ENCODE results near the gene SOX4. TPM values are rescaled to one million over a fixed set of nuclear protein-coding genes. Genes with fewer than 3 reads are reported as not detected.

Gene SOX4
- total and polyA plus RNA-seq, 5 experiments from 2014 or later, result 1.0 to 2.0 (median 1.4) TPM

DNA sequence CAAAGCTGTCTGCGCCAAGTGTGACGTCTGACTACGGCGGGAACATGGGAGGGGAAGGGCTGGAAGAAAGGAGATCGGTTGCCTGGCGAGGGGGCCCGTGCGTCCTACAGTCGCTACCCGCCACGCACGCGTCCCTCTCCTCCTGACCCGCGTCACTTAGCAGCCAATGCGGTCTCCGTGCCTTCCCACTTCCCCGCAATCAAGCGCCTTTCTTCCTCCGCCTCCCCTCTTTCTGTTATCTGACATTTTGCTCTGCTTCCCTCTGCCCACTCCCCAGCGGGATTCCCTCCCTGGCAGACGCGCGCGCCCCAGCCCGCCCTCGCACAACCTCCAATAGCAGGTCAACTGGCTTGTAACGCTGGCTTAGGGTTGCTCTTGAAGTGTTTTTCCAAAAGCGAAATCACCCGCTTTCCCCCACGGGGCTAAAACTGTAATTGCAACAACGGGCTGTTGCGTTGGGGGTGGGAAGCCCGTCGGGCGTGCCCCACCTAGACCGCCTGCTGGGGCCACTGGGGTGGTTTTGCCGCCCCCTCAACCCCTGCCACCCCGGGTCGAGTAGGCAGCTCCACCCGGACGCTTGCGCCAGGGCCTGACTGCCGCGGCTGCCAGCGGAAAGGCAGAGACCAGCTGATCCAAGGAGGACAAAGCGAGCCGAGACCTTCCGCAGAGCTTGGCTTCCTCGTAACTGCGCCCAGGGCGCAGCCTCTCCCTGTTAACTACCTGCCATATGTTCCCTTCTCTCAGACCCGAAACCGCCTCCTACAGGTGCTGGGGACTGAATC lies 6.2 kb upstream of the SOX4 start:
- Mint-ChIP-seq H3K4me3 (peak overlapping the region; percentile 89 to 98 (median 95)), H3K9me3 (peaks cover 0 to 6% (median 3%) of the 10 kb centered on the region in 9 donors), H3K4me1 (peaks cover 10 to 15% (median 13%) of the 10 kb centered on the region in 4 donors), H3K36me3 (peaks cover 2 to 4% (median 2%) of the 10 kb centered on the region in 3 donors), H3K27ac (peak overlapping the region in 3 of 10 donors; percentile 25 to 85 (median 67)), H3K27me3 (peaks cover 4 to 18% (median 10%) of the 10 kb centered on the region in 5 donors)
- ATAC-seq (peak; percentile 17 to 43), DNase-seq (peak in 8 of 10 donors; percentile 4 to 37 (median 11))
- POLR2A ChIA-PET, result interaction anchor here (0.5 to 2.5 kb wide), 2 partner anchors 11 to 1023 kb away, joined by 5 to 13 read pairs; no protein-coding TSS in a partner anchor

DNA sequence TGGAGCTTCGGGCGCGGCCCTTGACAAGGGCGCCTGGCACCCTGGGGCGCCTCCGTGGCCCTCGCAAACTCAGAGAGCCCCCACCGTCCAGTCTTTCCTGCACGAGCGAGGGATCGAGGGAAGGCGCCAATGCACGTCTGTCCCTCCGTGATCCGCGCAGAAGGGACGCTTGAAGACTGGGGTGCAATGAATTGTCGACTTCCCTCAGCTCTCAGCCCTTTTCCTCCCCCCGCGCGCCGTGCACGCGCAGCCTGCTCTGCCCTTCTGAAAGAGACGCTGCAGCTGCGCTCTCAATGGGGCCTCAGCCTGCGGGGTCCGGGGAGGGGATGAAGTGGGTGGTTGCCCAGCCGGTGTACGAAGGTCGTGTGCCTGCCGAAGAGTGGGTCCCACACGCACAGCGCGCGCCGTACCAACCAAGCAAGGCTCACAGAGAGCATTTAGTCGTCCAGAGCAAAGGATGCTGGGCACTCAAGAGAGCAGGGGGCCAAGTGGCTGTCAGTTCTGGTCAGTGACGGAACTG lies 5.5 kb upstream of the SOX4 start:
- peaks cover 10 to 15% (median 13%) of the 10 kb centered on the region in 4 donors for H3K4me1 Mint-ChIP-seq
- peak overlapping the region; percentile 19 to 88 (median 64) for H3K27ac Mint-ChIP-seq
- peaks cover 4 to 18% (median 10%) of the 10 kb centered on the region in 5 donors for H3K27me3 Mint-ChIP-seq
- peaks cover 0 to 2% (median 0%) of the 10 kb centered on the region in 9 donors for H3K9me3 Mint-ChIP-seq
- ATAC-seq (peak; percentile 45 to 48), DNase-seq (peak in 8 of 10 donors; percentile 3 to 46 (median 24))
- peak overlapping the region; percentile 89 to 98 (median 95) for H3K4me3 Mint-ChIP-seq
- no peaks in the 10 kb centered on the region for H3K36me3 Mint-ChIP-seq
- POLR2A ChIA-PET, result interaction anchor here (0.5 to 2.5 kb wide), 5 partner anchors 10 to 1032 kb away, joined by 4 to 13 read pairs (median 7); no protein-coding TSS in a partner anchor

DNA sequence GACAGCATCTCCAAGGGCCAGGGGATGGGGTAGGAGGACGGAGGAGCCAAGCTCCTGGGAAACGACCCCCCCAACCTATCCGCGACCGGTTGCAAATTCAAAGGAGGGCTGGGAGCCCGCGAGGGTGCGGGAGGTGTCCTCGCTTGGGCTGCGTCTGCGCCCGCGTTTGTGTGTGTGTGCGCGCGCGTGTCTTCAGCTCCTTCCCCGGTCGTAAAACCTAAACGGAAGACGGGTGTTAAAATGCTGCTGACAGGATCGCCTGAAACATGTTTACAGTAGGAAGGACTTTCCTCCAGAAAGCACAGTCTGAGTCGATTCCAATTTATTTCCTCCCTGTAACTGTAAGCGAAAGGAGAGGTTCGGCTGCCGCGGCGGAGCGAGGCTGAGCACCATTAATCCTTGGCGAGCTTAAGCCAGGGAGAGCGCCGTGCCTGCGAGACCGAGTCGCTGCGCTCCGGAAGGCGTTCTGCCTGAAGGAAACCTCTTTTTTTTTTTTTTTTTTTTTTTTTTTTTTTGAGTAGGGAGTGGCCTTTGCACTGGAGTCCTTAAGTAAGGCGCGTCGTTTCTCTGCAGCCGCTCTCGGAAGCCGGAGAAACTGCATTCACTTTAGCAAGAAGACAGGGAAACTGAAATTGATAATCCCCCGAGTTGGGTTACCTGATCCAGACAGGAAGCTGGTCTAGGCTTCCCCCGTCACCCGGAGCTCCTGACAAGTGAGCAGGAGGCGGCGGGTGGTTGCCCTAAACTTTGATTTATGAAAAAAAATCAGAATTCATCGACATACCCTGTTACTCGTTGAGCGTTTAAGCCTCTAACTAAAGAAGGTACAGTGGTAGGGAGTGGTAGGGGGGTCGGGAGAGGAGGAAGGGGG lies 4.8 kb upstream of the SOX4 start:
- peak overlapping the region in 8 of 10 donors; percentile 48 to 88 (median 68) for H3K27ac Mint-ChIP-seq
- H3K36me3 Mint-ChIP-seq, result no peaks in the 10 kb centered on the region
- ATAC-seq (peak; percentile 36 to 38), DNase-seq (peak in 8 of 10 donors; percentile 7 to 57 (median 18))
- H3K4me3 Mint-ChIP-seq, result peak overlapping the region; percentile 89 to 98 (median 95)
- POLR2A ChIA-PET, result interaction anchor here (0.6 to 2.5 kb wide), 5 partner anchors 10 to 1032 kb away, joined by 4 to 13 read pairs (median 7); no protein-coding TSS in a partner anchor
- peaks cover 10 to 15% (median 13%) of the 10 kb centered on the region in 4 donors for H3K4me1 Mint-ChIP-seq
- peaks cover 4 to 18% (median 10%) of the 10 kb centered on the region in 5 donors for H3K27me3 Mint-ChIP-seq
- H3K9me3 Mint-ChIP-seq, result peaks cover 0 to 2% (median 0%) of the 10 kb centered on the region in 9 donors

DNA sequence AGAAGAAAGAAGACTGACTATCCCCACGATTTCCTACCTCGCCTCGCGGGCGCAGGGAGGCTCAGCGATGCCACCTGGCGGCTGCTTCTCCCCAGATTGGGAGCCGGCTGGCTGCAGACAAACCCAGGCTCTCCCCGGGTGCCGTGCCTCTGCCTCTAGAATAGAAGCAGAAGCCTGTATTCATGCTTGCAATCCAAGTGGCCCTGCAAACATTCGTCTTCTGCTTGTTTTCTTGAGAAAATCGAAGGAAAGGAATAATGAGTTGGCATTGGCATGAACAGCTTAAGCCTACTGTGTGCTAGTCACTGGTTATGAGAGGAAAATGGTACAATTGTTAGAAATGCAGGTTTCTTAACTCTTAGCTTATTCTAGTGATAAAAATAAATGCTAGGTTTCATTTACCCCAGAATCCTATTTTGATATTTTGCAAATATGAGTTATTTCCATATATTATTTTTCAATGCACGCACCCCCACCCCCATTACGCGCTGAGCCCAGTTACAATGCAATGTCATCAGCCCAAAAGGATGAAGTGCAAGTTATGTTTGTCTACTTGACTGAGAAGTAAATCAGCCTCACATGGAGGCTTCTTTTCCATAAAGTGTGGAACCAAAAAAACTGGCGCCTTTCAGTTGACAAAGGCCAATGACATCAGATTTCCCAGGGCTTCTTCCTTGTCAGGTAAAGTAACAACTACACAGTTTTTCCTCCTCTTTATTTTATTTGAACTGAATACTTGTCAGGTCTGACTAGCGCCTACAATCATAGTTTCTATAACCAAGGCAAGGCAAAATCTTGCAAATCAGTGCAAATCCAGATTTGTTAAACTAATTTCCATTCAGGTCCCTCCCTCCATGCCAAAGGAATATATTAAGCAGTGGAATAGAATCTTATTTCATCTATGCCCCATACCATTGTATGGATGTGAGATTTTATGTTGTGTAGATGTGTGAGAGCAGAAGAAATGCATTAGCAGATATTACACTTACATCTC lies 3.9 kb upstream of the SOX4 start:
- H3K4me1 Mint-ChIP-seq, result peaks cover 10 to 17% (median 14%) of the 10 kb centered on the region in 4 donors
- H3K27ac Mint-ChIP-seq, result peak overlapping the region in 4 of 10 donors; percentile 20 to 76 (median 61)
- no peaks in the 10 kb centered on the region for H3K36me3 Mint-ChIP-seq
- ATAC-seq, result peak; percentile 44 to 46
- POLR2A ChIA-PET, result interaction anchor here (0.9 to 2.5 kb wide), 3 partner anchors 9 to 1025 kb away, joined by 6 to 13 read pairs (median 11); no protein-coding TSS in a partner anchor
- H3K4me3 Mint-ChIP-seq, result peak overlapping the region; percentile 89 to 98 (median 95)
- H3K9me3 Mint-ChIP-seq, result peaks cover 0 to under 1% (median 0%) of the 10 kb centered on the region in 9 donors
- DNase-seq, result peak; percentile 59 to 86 (median 72)
- H3K27me3 Mint-ChIP-seq, result peaks cover 4 to 18% (median 9%) of the 10 kb centered on the region in 5 donors

- POLR2A ChIA-PET, result no interaction called here
- ATAC-seq (no peak), DNase-seq (no peak)
- H3K4me3 Mint-ChIP-seq, result peak overlapping the region in 2 of 10 donors; percentile 48 to 98
- peaks cover 10 to 19% (median 15%) of the 10 kb centered on the region in 4 donors for H3K4me1 Mint-ChIP-seq
- H3K9me3 Mint-ChIP-seq, result peaks cover 0 to 2% (median 0%) of the 10 kb centered on the region in 9 donors
- peaks cover 4 to 18% (median 9%) of the 10 kb centered on the region in 5 donors for H3K27me3 Mint-ChIP-seq
- H3K36me3 Mint-ChIP-seq, result no peaks in the 10 kb centered on the region
- no peak overlapping the region for H3K27ac Mint-ChIP-seq
Observed at GRCh38 chr6:21590346-21590745, 3.2 kb upstream of the SOX4 start.

DNA sequence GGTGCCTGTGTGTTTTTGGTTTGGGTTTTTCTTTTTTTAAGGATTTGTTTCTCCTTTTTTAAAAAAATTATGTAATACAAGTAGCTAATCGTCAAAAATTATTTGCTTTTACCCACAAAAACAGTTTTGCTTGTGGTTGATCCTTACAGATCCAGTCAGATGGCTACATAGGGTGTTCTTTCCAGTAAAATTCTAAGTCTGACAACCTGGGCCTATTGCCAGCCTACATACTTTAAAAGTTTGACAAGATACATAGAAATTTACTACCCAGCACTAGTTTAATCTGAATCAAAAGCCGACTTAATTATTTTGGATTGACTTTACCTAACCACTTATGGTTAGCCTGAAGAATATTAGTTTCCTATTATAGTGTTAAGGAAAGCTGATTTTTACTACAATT lies 2.1 kb upstream of the SOX4 start:
- DNase-seq, result no peak
- Mint-ChIP-seq H3K4me3 (no peak overlapping the region), H3K27me3 (peaks cover 4 to 18% (median 9%) of the 10 kb centered on the region in 5 donors), H3K36me3 (no peaks in the 10 kb centered on the region), H3K27ac (no peak overlapping the region), H3K4me1 (peaks cover 13 to 27% (median 25%) of the 10 kb centered on the region in 4 donors), H3K9me3 (peaks cover 0 to 2% (median 0%) of the 10 kb centered on the region in 9 donors)
- POLR2A ChIA-PET, result interaction anchor here (0.6 kb wide), 1 partner anchor 999 kb away, joined by 5 read pairs; no protein-coding TSS in a partner anchor
- no peak for ATAC-seq

DNA sequence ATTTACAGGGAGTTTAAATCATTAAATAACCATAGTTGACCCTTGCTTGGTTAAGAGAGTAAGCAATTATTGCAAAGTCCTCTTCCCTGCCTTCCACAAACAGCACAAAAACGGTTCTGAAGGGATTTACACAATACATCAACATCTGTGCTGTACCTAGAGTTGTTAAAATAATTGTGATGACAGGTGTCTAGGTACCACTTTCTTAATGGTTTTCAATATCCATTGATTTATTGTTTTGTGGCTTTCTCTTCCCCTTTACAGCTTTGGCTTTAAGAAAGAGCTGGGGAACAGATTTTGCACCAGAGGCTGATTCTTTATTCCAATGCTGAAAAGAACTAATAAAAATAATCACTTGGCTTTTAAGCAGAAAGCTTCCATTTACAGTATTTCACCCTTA lies 598 bp upstream of the SOX4 start:
- H3K36me3 Mint-ChIP-seq, result no peaks in the 10 kb centered on the region
- no peak for DNase-seq
- peaks cover 0 to 2% (median 0%) of the 10 kb centered on the region in 9 donors for H3K9me3 Mint-ChIP-seq
- no peak overlapping the region for H3K4me3 Mint-ChIP-seq
- POLR2A ChIA-PET, result interaction anchor here (0.6 kb wide), 1 partner anchor 495 kb away, joined by 4 read pairs; no protein-coding TSS in a partner anchor
- ATAC-seq, result no peak
- H3K4me1 Mint-ChIP-seq, result peaks cover 14 to 29% (median 26%) of the 10 kb centered on the region in 4 donors
- H3K27ac Mint-ChIP-seq, result no peak overlapping the region
- peaks cover 3 to 8% (median 6%) of the 10 kb centered on the region in 5 donors for H3K27me3 Mint-ChIP-seq

DNA sequence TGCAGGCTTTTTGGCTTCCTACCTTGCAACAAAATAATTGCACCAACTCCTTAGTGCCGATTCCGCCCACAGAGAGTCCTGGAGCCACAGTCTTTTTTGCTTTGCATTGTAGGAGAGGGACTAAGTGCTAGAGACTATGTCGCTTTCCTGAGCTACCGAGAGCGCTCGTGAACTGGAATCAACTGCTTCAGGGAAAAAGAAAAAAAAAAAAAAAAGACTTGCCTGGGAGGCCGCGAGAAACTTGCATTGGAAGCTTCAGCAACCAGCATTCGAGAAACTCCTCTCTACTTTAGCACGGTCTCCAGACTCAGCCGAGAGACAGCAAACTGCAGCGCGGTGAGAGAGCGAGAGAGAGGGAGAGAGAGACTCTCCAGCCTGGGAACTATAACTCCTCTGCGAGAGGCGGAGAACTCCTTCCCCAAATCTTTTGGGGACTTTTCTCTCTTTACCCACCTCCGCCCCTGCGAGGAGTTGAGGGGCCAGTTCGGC lies 420 bp downstream of the SOX4 start:
- POLR2A ChIA-PET, result interaction anchor here (0.7 to 1.3 kb wide), 3 partner anchors 70 to 1275 kb away, joined by 3 to 4 read pairs (median 3); no protein-coding TSS in a partner anchor
- Mint-ChIP-seq H3K36me3 (no peaks in the 10 kb centered on the region), H3K27me3 (peaks cover 0 to 14% (median 12%) of the 10 kb centered on the region in 5 donors), H3K4me1 (peaks cover 13 to 33% (median 26%) of the 10 kb centered on the region in 4 donors), H3K4me3 (no peak overlapping the region), H3K27ac (no peak overlapping the region), H3K9me3 (peaks cover 0 to 2% (median 0%) of the 10 kb centered on the region in 9 donors)
- DNase-seq (peak in 5 of 10 donors; percentile 5 to 45 (median 14)), ATAC-seq (peak; percentile 26 to 31)

GRCh38 chr6:21594416-21595281 lies 1.1 kb downstream of the SOX4 start:
- POLR2A ChIA-PET, result interaction anchor here (0.5 to 1.3 kb wide), 3 partner anchors 70 to 1275 kb away, joined by 3 read pairs; no protein-coding TSS in a partner anchor
- Mint-ChIP-seq H3K4me3 (peak overlapping the region in 7 of 10 donors; percentile 86 to 96 (median 89)), H3K4me1 (peaks cover 12 to 36% (median 26%) of the 10 kb centered on the region in 4 donors), H3K27me3 (peaks cover 0 to 18% (median 16%) of the 10 kb centered on the region in 5 donors), H3K27ac (peak overlapping the region in 9 of 10 donors; percentile 64 to 94 (median 86)), H3K36me3 (no peaks in the 10 kb centered on the region), H3K9me3 (peaks cover 0 to 2% (median 0%) of the 10 kb centered on the region in 9 donors)
- ATAC-seq (peak in 1 of 2 donors; percentile 16), DNase-seq (peak in 9 of 10 donors; percentile 8 to 53 (median 35))
